ENCODE results near the gene MACROH2A1.

DNA sequence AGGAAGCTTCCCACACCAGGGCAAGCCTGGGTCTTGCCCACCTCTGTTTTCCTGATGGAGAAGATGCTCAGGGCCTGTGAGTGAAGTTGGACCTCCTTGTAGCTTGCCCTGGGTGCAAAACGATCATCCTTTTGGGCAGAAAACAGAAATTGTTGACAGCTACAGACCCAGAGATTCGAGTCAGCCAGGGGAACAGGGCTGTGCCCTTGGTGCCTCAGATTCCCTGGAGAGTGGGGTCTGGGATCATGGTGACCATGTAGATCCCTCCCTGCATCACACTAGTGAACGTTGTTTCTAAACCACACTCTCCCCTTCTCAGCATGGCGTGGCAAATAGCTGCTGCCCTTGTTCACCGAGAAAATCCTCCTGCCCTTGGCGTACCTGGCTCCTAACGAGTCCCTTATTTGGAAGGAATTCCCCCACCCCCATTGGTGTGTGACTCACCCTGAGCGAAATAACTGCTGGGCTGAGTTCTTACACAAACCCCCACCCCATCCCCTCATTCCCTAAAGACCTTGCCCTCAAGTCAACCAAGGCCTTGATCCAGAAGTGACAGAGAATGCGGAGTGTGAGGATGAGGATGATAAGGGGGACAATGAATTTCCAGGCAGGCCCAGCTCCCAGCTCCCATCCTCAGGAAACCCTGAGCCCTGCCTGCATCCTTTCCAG is 49.2 kb upstream of the MACROH2A1 start:
- TF ChIP-seq, protein P1, sequence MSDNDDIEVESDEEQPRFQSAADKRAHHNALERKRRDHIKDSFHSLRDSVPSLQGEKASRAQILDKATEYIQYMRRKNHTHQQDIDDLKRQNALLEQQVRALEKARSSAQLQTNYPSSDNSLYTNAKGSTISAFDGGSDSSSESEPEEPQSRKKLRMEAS (IDR thresholded peaks at IDR 0.05; ENCODE audit: low read depth, low read length): no peak
- no peak for TF ChIP-seq GABPA (IDR thresholded peaks at IDR 0.05; ENCODE audit: low read depth)
- no peak for TF ChIP-seq ZNF274 (IDR thresholded peaks at IDR 0.05; ENCODE audit: insufficient read depth, insufficient read length)
- no peak for TF ChIP-seq MXI1 (IDR thresholded peaks at IDR 0.05; ENCODE audit: low read depth, low read length)
- TF ChIP-seq FOXM1 (IDR thresholded peaks at IDR 0.05; ENCODE audit: low read depth, low read length): no peak
